Activated naive CD4-positive, alpha-beta T cell treated with anti-CD3 and anti-CD28 coated beads, Interleukin-2, amount 50 U/mL, for 16 hours (primary cell): ENCODE measurements around the gene AP2S1.
"Not testable (repeated sequence)": the region's sequence is repeated elsewhere in the genome, so short reads cannot be mapped to it uniquely, and the experiment has no call there.

Experiments
- DNase-seq: peaks from one replicate; pipeline ENCODE4 v3.0.0-alpha.2; 2020

AP2S1 gene

DNA sequence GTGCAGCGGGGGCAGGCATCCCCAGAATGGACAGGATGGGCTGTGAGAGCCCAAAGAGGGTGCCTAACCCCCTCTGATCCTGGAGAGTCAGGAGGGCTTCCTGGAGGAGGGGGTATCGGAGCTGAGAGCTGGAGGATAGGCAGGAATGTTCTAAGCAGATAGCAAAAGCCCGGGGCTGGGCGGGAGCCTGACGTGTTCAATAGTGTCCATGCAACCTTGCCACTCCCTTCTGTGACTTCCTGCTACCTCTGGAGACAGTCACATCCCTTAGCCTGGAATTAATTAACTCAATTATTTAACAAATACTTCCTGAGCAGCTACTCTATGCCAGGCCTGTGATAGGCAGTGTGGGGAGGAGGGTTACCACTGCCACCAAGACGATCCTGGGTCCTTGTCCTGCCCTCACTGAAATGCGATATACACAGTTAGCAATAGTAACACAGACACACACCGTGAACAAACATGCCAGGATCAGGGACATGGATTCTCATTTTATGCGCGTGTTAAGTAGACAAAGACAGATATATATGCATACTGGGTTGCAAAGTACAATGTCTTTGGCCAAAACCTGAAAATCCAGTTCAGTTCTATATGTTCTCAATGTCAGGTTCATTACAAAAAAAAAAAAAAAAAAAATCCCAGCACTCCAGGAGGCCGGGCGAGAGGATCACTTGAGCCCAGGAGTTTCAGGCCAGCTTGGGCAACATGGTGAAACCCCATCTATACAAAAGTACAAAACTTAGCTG lies 10.7 kb downstream of the AP2S1 start:
- DNase-seq: no peak

DNA sequence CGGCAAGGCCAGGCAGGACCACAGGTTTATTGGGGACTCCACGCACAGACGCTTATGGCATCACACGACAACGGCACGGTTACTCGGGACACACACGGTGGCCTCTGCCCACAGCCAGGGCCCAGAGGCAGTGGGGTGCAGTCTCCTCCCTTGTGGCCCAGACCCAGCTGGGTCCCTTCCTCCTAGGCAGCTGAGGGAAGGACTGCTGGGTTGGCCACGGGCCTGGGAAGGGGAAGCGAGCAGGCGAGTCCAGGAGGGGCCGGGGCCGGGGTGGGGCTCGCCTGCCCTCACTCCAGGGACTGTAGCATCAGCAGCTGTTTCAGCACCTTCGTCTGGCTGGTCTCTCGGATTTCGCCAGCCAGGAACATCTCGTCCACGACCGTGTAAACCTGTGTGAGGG lies 12.5 kb downstream of the AP2S1 start:
- DNase-seq: no peak

DNA sequence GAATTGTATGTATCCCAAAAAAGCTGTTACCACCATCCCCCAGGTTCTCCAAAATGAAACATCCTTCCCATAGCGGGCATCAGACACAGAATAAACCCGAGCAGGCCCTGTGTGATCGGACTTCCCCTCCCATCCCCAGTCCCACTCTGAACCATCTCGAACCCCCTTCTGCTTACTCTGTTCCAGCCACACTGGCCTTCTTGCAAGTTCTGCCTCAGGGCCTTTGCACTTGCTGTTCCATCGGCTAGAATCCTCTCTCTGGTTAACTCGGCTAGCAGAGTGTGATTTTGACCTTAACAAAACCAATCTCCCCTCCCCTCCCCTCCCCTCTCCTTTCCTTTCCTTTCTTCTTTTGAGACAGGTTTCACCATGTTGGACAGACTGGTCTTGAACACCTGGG lies 15.7 kb downstream of the AP2S1 start:
- no peak for DNase-seq

DNA sequence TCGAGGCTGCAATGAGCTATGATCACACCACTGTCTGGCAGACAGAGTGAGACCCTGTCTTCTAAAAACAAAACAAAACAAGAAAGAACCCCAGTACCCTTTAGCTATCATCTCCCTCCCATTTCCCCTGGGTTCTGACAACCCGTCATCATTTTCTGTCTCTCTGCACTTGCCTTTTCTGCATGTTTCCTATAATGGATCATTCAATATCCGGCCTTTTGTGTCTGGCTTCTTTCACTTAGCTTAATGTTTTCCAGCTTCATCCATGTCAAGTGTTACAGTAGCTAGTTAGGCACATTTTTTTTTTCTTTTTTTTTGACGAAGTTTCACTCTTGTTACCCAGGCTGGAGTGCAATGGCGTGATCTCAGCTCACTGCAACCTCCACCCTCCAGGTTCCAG lies 16.5 kb downstream of the AP2S1 start:
- no peak for DNase-seq

DNA sequence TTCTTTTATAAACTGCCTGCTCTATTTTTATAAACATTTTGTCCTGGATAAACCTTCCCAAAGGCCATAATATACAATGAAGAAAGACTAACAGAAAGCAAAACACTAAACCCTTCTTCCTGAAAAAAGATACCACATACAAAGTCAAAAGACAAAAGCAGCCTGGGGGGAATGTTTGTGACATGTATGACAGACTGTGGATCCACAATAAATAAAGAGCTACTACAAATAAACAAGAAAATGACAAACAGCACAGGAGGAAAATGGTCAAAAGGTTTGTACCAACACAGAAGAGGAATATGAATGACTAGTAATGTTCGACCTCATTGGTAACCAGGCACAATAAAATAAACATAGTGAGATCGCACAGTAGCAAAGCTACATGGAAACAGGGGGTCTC lies 19.8 kb downstream of the AP2S1 start:
- DNase-seq: no peak

DNA sequence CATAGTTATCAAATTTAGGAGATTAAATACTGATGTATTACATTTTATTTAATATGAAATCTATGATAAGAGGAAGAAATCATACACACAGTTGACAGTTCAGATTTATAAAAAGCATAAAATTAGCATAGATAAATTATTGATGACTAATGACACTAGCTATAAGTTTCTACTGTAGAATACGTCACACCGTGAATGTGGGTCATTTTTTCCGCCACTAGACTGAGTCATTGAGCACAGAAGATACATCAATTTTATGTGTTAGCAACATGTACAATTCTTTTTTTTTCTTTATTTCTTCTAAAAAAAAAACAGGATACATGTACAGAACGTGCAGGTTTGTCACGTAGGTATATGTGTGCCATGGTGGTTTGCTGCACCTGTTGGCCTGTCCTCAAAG lies 22.2 kb downstream of the AP2S1 start:
- DNase-seq: peak; percentile 66

DNA sequence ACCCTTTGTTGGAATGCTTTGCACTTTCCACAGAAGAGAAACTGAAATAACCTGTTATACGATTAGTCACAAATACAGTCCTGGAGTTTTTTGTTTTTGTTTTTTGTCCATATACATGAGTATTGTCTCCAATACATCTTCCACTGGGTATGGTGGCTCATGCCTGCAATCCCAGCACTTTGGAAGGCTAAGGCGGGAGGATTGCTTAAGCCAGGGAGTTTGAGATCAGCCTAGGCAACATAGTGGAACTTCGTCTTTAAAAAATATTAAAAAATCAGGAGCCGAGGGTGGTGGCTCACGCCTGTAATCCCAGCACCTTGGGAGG lies 25.0 kb downstream of the AP2S1 start:
- DNase-seq: no peak

DNA sequence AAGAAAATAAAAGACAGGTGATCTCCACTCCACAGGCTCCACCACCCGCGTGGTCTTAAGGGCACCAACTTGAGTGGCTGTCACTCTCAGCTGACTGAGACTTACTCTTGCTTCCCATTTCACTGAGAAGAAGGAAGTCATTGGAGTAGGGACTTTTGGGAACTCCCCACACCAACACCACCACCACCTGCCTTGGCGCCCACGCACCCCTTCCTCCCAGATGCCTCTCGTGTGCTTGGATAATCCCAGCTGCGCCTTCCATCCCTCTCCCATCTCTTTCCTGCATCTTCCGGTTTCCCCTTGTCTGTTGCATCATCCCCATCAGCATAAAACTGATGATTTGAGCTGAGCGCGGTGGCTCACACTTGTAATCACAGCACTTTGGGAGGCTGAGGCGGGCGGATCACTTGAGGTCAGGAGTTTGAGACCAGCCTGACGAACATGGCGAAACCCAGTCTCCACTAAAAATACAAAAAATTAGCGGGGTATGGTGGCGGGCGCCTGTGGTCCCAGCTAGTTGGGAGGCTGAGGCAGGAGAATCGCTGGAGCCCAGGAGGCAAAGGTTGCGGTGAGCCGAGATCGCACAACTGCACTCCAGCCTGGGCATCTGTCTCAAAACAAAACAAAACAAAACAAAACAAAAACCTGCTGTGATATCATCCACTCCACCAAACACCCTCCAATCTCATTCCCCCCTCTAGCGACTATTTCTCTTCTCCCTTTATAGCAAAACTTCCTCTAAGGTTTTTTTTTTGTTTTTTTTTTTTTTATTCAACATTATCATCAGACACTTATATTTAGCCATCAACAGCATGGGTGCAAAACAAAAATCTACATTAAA lies 25.5 kb downstream of the AP2S1 start:
- DNase-seq: no peak

DNA sequence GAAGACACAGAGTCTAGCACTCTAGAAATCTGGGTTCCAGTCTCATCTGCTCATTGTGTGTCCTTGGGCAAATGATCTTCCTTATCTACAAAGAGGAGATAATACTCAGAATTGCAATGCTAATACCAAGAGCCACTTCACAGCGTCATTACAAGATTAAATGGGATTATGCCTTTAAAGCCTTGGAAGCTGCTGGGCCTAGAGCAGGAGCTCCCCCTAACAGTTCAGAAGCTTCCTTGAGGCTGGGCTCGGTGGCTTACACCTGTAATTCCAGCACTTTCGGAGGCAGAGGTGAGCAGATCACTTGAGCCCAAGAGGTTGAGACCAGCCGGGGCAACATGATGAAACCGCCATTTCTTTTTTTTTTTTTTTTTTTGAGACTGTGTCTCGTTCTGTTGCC lies 27.6 kb downstream of the AP2S1 start:
- DNase-seq: no peak

DNA sequence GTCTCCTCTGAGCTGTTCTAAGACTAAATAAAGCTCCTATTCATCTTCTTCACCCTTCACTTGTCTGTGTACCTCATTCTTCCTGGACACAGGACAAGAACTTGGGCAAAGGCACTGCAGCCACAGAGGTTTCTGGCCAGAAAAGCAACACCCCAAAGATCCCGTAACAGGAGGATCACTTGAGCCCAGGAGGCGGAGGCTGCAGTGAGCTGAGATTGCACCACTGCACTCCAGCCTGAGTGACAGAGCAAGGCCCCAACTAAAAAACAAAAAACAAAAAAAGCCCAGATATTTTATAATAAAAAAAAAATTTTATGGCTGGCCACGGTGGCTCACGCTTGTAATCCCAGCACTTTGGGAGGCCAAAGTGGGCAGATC lies 28.2 kb downstream of the AP2S1 start:
- DNase-seq: not testable (repeated sequence)

DNA sequence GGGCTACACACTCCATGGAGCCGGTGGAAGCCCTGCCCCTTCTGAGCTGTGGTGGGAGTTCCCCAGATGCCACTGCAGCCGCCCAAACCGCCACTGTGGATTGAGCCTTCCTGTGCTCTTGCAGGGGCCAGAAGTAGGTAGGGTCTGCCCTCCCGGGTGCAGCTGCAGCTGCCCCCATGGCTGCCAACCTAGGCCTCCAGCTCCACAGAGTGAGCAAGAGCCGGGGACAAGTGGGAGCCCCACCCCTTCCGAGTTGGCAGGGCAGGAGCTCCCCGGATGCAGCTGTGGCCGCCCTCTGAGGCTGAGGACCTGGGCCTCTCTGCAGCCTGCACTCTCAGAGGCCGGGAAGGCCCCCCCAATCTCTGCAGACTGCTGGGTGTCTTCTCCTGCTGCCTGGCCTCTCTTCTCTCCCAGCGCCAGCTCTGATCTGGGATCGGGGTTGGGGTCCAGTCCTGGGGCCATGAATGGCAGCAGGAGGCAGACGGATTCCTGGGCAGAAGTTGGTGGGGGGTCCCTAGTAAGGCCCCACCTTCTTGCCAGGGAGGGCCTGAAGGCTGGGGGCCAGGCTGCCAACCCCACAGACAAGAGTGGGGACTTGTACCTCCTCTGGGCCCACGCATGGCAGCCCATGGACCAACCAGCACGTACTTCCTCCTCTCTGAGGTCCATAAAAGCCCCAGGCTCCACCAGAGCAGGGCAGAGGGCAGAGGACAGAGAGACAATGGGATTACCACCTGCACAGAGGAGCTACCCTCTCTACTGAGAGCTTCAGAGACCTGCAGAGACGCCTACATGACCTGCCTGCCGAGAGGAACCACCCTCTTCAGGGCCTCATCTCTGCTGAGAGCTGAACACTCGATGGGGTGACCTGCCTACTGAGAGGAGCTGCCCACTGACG lies 28.9 kb downstream of the AP2S1 start:
- DNase-seq: peak; percentile 55

DNA sequence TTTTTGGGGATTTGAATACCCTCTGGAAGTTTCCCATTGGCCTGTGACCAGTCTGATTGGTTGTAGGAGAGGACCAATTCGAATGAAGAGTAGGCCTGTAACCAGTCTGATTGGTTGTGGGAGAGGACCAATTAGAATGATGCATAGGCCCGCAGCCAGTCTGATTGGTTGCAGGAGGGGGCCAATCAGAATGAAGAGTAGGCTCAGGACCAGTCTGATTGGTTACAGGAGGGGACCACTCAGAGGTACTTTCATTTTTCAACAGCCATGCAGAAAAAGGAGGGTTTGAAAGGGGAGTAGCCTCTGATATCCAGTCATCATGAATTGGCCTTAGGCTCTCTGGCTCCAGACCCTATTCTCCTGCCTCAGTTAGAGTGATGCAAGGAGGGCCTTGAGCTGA lies 31.8 kb downstream of the AP2S1 start:
- DNase-seq: no peak

DNA sequence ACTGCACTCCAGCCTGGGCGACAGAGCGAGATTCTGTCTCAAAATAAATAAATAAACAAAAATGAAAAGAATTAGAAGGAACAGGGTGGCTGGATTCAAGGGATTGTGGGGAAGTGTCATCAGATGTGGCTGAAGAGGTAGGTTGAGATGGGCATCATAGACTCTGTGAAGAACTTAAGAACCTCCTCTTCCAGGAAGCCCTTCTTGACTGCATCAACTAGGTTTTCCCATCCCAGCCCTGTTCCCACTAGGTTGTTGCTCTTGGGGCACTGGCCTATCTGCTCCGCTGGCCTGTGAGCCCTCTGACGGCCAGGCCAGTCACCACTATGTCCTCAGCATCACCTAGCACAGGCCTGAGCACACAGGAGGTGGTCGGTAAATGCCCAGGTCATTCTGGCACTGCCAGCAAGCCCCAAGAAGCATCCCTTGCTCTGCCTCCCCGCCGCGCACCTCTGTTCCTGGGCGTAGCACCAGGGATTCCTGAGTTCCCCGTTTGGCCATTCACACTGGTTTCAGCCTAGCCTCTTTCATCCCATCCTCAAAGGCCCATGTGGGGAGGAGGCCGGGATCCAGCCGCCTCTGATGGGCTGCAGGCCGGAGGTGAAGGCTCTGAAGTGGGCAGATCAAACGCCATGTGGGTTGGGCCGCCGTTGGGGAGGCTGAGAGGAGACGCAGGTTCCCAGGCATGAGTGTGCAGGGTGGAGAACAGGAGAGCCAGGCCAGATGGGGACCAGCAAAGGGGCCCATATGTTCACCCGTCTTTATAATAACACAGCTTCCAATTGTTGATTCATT lies 34.6 kb downstream of the AP2S1 start:
- DNase-seq: no peak

DNA sequence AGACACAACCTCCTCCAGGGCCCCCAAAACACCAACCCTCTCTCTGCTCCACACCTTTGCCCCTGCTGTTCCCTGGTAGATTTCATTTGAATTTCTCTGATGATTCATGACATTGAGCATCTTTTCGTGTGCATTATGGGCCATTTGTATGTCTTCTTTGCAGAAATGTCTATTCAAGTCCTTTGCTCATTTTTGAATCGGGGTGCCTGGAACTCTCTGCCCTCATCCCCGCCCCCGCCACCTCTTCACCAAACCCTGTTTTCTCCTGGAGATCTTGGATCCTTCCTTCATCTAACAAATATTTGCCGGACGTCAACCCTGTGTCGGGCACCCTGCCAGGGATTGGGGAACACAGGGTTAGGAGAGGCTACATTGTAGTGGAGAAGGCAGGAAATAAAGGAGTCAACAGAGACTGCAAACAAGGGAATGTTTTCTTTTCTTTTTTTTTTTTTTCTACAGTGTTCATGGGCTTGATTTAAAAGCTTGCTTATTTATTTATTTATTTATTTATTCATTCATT lies 36.7 kb downstream of the AP2S1 start:
- no peak for DNase-seq

DNA sequence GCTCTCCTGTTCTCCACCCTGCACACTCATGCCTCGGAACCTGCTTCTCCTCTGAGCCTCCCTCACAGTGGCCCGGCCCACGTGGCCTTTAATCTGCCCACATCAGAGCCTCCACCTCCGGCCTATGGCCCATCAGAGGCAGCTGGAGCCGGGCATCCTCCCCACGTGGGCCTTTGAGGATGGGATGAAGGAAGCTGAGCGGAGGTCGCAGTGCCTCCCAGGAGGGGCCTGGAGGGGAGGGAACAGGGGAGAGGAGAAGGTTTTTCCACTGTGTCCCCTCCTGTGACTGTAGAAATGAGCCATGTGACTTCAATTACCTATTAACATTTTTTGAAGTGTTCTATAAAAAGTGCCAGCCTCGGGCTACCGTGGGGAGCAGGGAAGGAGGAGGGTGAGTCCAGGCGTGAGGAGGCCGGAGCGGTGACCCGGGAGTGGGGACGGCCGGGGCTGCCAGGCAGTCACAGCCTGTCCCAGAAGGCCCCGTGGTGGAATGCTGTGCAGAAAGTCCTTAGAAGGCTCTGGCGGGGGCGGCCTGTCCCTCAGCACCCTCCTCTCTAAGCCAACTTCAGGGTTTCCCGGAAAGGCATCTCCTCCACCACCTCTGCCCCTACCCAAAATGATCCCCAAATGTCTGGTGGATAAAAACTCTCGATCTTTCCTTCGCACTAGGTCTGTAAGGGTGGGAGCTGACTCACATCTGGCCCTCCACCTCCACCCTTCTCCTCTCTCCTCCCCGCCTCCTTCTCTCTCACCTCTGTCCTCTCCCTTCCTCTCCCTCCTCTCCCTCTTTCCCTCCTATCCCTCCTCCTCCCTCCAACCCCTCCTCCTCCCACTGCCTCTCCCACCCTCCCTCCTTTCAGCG lies 37.4 kb downstream of the AP2S1 start:
- no peak for DNase-seq

DNA sequence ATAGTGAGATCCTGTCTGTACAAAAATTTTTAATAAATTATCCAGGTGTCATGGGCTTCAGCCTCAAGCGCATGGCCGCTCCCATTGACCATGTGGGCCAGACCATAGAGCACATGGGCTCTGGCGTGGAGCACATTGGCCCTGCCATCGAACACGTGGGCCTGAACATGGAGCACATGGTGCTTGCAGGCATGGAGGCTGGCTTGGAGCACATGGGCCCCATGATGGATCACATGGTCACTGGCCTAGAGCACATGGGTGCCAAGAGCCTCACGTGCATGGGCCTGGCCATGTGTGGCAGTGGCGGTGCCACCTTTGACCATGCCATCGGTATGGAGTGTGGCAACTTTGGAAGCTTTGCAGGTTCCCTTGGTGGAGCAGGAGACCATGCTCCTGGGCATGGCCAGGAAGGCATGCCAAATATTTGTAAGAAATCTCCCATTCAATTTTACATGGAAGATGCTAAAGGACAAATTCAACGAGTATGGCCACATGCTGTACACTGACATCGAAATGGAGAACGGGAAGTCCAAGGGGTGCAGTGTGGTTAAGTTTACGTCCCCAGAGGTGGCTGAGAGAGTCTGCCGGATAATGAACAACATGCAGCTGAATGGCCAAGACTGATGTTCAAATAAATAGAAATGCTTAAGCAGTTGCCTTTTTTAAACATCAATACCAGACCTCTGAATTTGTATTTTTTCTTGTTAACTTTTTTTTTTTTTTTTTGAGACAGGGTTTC lies 40.9 kb downstream of the AP2S1 start:
- DNase-seq: no peak

DNA sequence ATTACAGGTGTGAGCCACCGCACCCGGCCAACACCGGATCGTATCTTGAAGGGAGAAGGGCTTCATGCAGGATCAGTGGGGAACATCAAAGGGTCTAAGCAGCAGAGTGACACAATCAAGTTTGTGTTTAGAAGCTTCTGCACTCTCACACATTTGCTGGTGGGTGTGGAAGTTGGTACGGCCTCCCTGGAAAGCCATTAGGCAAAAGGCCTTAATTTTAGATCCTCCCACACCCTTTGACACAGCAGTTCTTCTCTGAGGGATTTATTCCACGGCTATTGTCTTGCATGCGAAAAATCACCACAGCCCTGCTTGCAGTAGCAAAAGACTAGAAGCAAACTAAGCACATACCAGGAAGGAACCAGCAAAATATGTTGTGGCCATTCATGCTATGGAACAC lies 44.0 kb downstream of the AP2S1 start:
- DNase-seq: no peak

DNA sequence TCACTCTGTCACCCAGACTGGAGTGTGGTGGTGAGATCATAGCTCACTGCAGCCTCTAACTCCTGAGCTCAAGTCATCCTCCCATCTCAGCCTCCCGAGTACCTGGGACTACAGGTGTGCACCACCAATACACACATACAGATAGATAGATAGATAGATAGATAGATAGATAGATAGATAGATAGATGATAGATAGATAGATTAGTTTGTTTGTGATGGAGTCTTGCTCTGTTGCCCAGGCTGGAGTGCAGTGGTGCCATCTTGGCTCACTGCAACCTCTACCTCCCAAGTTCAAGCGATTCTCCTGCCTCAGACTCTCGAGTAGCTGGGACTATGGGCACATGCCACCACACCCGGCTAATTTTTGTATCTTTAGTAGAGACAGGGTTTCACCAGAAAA lies 46.2 kb downstream of the AP2S1 start:
- DNase-seq: not testable (repeated sequence)

DNA sequence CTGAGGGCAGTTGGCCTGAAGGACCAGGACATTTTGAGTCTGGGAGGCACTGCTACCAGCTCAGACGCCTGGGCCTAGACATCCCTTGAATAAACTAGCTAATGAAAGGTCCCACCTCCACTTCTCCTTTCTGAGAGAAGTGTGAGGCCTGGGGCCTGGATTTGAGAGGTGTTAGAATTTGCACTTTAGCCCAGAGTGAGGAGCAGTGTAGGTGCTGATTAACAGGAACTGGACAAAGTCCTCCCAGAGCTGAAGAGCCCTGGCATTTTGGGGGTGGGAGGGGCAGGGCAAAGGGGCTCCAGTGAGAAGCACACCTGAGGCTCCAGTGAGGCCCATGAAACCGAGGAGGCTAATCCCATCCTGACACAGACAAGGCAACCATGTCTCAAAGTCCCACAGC lies 47.1 kb downstream of the AP2S1 start:
- no peak for DNase-seq

DNA sequence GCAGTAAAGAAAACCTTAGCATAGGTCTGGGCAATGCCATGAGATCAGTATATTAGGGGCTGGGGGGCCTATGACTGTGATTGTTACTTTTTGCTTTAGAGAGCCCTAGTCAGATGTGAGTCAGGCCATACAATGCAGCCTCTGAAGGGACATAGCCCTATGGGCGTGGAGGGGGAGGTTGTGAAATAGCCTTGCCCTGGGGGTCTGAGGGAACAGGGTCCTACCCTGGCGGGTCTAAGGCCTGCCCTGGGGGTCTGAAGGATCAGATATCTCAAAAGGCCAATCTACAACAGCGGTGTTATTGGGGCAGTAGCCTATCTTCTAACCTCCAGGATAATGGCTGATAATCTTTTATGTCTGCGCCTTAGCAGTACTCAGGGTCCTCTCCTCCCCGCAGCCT lies 48.5 kb downstream of the AP2S1 start:
- no peak for DNase-seq

DNA sequence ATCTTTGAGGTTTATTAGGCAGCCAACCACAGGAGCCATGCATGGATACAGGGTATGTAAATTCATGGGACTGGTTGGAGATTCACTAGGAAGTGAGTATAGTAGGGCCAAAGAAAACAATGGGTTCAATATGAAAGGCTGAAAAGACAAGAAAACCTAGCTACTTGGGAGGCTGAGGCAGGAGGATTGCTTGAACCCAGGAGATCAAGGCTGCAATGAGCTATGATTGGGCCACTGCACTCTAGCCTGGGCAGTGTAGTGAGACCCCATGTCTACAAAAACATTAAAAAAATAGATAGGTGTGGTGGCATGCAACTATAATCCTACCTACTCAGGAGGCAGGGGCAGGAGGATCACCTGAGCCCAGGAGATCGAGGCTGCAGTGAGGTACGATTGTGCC lies 51.9 kb downstream of the AP2S1 start:
- no peak for DNase-seq
